HG02870 (cell line): ENCODE data around the gene IGSF10.

Experiments used
- ATAC-seq: cut with Tn5 transposase; IDR thresholded peaks from one replicate; pipeline ENCODE4 v1.9.1; 2021; ENCODE audit warnings: mild to moderate bottlenecking, moderate library complexity; ENCODE audit not compliant: unreplicated experiment

IGSF10 gene

GRCh38 chr3:151423091-151423490 is 37.8 kb downstream of the IGSF10 start:
- no peak for ATAC-seq

DNA sequence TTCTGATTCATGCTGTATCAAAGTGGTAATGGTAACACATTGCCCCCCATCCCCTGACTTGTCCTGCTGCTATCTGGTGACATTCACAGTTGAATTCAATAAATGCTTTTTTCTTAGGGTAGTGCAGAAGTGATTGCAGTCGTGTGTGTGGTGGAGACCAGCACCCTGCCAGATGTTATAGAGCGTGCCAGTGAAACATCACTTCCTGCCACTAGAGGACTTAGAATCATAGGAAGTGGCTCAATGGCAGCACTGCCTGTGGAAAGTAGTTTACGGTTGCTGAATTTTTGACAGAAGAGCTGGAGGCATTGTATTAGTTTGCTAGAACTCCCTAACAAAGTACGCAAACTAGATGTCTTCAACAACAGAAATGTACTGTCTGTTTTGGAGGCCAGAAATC is 38.9 kb downstream of the IGSF10 start:
- peak; percentile 58 for ATAC-seq

- no peak for ATAC-seq
These were observed 41.1 kb downstream of the IGSF10 start for GRCh38 chr3:151419806-151420205.

DNA sequence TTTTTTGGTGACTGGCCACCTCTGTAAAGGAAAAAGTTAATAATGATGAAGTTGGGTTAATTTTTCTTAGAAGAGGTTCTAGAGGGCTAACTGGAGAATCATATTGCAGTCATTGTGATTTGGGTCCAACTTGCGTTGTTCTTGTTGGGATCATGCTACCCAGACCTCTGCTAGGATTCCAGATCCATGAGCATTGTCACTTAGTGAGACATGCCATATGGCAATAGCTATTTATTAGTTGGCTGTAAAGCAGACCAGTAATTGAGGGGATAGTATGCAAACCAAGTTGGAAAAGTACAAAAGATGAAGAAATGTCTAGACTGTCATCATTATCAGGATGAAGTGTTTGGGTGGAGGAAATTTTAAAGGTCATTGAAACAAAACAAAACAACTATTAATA is 45.6 kb downstream of the IGSF10 start:
- ATAC-seq: no peak

GRCh38 chr3:151412989-151413388 is 47.9 kb downstream of the IGSF10 start:
- no peak for ATAC-seq
